Hypothalamus (tissue), 51 donors: Measurements from ENCODE around the gene ITGAV.
A peak's percentile ranks its signal among the peaks of the same experiment; 100 is the strongest.

ENCODE experiments used
- DNase-seq, 51 donors: peaks; one replicate each; lab custom pipeline; 2025; lab: John Stamatoyannopoulos, UW

ITGAV gene

DNA sequence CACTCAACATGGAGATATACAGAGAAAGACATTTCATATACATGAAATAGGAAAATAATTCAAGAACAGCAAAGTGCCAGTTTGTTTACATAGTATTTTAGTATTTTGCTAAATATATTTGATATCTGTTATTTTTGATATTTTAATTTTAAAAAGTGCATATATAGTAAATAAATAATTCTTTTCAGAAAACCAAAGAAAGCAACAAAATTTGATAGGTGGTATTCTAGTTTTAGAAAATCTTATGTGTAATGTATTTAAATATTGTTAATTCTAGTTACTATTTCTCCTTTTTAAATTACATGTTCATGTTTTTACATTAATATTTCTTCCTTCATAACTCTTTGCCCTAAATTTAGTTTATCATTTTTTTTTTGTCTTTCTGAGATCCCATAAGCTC is 69.5 kb downstream of the ITGAV start:
- no peak for DNase-seq

DNA sequence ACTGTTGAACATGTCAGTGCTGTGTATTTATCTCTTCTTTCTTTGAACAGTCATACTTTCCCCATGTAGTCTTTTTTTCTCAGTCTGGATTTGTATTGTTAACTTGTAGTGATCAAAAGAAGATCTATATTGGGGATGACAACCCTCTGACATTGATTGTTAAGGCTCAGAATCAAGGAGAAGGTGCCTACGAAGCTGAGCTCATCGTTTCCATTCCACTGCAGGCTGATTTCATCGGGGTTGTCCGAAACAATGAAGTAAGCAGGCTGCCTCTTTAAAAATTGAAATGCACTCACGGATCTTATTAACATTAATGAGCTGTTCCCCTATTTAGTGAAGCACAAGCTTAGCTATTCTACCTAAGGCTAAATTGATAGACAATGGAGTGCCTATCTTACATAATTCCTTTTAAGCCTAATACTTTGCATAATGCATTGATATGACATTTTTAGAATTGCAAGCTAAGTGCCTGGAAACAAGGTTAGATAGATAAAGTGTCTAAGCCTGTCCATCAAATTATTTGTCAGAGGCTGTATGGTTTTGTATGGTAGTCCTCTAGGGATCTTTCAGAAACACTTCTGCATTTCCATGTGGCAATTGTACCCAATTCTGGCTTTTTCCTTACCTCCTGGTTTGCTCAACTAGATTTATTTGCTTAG is 74.7 kb downstream of the ITGAV start:
- DNase-seq, result no peak

GRCh38 chr2:186669146-186669545 is 79.3 kb downstream of the ITGAV start:
- DNase-seq, result no peak

DNA sequence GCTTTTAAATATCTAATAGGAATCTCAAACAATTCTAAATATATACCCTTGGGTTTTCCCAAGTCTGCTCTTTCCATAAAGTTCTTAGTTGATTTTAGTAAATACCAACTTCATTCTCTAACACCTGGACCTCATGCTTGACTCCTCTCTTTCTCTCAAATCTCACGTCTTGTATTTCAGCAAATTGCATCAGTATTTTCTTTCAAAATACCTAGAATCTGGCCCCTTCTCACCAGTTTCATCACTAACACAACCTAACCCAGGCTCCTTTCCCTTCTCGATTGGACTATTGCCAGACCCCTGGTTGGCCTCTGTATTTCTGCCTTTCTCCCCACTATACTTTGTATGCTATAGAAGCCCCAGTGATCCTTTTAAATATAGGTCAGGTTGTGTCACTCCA is 81.0 kb downstream of the ITGAV start:
- DNase-seq, result no peak

DNA sequence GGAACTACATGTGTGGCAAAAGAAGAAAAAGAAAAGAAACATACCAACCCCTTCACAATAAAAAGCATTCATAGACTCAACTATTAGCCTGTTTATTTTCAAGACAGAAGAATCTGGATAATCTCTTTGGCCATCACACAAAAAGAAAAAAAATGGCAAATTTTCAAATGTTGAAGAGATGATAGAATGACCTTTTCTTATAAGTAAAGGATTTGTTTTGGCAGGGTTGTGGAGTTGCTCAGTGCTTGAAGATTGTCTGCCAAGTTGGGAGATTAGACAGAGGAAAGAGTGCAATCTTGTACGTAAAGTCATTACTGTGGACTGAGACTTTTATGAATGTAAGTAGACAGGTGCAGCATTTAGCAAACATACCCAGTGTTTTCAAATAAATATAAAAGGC is 85.5 kb downstream of the ITGAV start:
- no peak for DNase-seq

GRCh38 chr2:186683341-186683740 is 93.5 kb downstream of the ITGAV start:
- DNase-seq, result no peak

GRCh38 chr2:186687807-186688211 is 98.0 kb downstream of the ITGAV start:
- no peak for DNase-seq

DNA sequence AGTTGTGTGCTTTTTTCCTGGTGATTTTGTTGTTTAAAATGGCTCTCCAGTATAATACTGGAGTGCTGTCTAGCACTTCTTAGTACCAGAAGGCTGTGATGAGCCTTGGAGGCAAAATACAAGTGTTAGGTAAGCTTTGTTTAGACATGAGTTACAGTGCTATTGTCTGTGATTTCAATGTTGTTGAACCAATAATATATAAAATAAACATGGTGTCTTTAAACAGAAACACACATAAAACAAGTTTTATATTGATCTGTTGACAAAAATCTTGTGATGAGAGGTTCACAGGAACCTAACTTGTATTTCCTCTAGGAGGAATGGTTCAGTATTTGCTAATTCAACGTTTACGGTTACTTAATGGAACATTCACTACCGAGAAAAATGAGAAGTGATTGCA is 99.0 kb downstream of the ITGAV start:
- DNase-seq, result no peak

- DNase-seq, result no peak
Observed at GRCh38 chr2:186690786-186691185, 100.9 kb downstream of the ITGAV start.

- DNase-seq, result no peak
Observed at GRCh38 chr2:186691231-186691630, 101.4 kb downstream of the ITGAV start.

DNA sequence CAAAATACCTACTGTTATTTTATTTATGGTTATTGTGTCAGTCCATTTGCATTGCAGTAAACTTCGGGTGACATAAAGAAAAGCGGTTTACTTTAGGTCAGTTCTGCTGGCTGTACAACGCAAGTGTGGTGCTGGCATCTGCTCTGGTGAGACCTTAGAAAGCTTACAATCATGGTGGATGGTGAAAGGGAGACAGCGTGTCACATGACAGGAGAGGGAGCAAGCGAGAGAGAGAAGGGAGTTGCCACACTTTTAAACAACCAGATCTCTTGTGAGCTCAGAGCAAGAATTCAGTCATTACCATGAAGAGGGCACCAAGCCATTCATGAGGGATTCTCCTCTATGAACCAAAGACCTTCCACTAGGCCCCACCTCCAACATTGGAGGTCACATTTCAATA is 102.0 kb downstream of the ITGAV start:
- no peak for DNase-seq

- peak in 1 of 51 donors; percentile 81 for DNase-seq
Observed at GRCh38 chr2:186693446-186693832, 103.6 kb downstream of the ITGAV start.

- DNase-seq, result peak in 5 of 51 donors; percentile 5 to 85 (median 36)
Observed at GRCh38 chr2:186695081-186695756, 105.4 kb downstream of the ITGAV start.

- peak in 3 of 51 donors; percentile 16 to 65 (median 23) for DNase-seq
Observed at GRCh38 chr2:186696290-186696689, 106.4 kb downstream of the ITGAV start.

- no peak for DNase-seq
Observed at GRCh38 chr2:186696804-186697203, 106.9 kb downstream of the ITGAV start.

DNA sequence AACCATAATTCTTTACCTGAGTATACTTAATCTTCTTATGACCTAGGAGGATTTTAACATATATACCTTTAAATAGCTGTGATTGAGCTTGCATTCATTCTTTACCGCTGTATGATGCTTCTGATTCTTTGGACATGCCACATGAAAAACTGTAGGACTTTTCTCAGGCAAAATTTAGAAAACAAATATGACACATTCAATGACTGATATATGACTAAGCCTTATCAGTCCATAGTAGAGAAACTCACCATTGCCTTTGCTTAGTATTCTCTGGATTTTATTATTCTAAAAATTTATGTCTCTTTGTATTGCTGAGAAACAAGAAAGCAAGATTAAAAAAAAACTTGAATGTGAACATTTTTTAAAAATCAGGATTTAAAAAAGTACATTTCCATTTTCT is 107.7 kb downstream of the ITGAV start:
- DNase-seq, result no peak

DNA sequence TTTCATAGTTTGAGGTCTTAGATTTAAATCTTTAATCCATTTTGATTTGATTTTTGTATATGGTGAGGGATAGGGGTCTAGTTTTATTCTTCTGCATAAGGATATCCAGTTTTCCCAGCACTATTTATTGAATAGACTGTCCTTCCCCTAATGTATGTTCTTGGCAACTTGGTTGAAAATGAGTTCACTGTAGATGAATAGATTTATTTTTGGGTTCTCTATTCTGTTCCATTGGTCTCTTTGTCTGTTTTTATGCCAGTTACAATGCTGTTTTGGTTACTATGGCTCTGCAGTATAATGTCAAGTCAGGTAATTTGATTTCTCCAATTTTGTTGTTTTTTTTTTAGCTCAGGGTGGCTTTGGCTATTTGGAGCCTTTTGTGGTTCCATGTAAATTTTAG is 109.9 kb downstream of the ITGAV start:
- DNase-seq, result no peak

- no peak for DNase-seq
Observed at GRCh38 chr2:186702006-186702405, 112.2 kb downstream of the ITGAV start.

- no peak for DNase-seq
Observed at GRCh38 chr2:186702501-186702900, 112.6 kb downstream of the ITGAV start.

DNA sequence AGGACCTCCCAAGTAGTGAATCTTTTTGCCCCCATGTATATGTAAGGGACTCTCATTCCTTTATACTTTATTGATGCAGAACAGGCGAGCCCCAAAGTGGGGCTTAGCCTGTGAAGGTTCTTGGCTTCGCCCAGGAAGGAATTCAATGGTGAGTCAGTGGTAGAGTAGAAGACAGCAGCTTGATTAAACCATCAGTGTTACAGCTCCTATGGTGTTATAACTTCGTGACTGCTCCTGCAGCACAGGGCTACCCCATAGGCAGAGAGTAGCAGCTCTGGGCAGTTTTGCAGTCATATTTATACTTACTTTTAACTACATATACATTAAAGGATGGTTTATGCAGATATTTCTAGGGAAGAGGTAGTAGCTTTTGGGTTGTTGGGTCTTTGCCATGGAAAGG is 115.0 kb downstream of the ITGAV start:
- no peak for DNase-seq

DNA sequence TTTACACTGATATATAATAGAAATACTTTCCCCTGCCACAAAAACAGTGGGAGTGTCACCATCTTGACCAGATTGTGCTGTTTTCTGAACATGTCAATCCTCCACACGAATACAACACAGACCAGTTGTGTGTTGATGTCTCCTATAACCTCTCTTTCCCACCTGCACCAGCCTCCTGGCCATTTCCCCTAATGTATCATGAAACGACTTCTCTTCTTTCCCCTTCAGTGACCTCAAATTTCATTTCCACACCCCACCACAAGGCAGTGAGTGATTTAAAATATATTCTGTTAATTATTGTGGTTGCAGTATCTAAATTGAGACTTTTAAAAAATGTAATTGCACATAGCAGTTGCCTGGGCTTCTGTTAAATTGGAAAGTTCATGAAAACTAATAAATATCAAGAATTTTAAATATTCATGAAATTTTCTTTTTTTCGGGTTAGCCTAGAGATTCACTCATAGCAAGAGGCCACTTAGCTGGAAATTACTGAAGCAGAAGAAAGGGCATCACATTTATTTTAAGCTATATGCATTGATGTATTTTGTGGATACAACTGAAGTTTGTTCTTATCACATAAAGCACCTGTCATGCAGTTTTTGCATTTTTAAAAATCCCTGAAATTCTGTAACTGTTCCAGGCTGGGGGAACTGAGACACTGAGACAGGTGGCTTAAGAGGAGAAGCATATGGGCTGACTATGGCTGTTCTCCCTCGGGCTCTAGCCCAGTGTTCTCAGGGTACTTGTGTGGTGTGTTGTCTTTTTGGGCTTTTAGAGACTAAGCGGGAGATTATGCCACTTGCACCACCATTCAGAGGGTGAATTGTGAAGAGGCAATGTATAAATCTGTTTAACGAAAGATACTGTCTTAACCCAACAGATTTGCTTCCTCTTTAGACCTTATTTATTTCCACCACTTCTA is 119.9 kb downstream of the ITGAV start:
- DNase-seq, result no peak

DNA sequence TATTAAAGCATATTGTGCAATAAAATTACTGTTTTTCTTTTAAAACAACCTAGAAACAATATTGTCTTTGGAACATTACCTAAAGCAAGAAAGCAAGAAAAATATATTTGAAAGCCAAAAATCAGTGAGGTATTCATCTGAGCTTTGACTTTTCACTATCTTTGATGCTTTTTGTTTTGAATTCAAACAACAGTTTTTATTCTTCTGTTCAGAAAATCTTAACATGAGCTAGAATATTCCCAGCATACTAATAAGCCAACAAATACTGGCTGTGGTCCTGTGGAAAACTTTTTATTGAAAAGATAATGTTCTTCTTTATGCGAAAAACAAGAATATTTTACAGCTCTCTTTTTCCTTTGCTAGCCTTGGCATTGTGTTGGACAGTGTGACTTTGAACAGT is 123.8 kb downstream of the ITGAV start:
- DNase-seq, result no peak
